Measurements from ENCODE around the gene ABCD2.

GRCh38 chr12:39660101-39660500, 40.5 kb upstream of the ABCD2 start:
- TF ChIP-seq POLR2A (IDR thresholded peaks at IDR 0.05) = no peak
- TF ChIP-seq, protein P1, sequence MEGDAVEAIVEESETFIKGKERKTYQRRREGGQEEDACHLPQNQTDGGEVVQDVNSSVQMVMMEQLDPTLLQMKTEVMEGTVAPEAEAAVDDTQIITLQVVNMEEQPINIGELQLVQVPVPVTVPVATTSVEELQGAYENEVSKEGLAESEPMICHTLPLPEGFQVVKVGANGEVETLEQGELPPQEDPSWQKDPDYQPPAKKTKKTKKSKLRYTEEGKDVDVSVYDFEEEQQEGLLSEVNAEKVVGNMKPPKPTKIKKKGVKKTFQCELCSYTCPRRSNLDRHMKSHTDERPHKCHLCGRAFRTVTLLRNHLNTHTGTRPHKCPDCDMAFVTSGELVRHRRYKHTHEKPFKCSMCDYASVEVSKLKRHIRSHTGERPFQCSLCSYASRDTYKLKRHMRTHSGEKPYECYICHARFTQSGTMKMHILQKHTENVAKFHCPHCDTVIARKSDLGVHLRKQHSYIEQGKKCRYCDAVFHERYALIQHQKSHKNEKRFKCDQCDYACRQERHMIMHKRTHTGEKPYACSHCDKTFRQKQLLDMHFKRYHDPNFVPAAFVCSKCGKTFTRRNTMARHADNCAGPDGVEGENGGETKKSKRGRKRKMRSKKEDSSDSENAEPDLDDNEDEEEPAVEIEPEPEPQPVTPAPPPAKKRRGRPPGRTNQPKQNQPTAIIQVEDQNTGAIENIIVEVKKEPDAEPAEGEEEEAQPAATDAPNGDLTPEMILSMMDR (IDR thresholded peaks at IDR 0.05) = no peak
